HG03175 (cell line): ENCODE data around the gene SLC7A8.

ENCODE experiments used
- ATAC-seq: cut with Tn5 transposase; IDR thresholded peaks from one replicate; pipeline ENCODE4 v1.9.1; 2021; ENCODE audit warnings: mild to moderate bottlenecking, moderate library complexity; ENCODE audit not compliant: unreplicated experiment

SLC7A8 gene

DNA sequence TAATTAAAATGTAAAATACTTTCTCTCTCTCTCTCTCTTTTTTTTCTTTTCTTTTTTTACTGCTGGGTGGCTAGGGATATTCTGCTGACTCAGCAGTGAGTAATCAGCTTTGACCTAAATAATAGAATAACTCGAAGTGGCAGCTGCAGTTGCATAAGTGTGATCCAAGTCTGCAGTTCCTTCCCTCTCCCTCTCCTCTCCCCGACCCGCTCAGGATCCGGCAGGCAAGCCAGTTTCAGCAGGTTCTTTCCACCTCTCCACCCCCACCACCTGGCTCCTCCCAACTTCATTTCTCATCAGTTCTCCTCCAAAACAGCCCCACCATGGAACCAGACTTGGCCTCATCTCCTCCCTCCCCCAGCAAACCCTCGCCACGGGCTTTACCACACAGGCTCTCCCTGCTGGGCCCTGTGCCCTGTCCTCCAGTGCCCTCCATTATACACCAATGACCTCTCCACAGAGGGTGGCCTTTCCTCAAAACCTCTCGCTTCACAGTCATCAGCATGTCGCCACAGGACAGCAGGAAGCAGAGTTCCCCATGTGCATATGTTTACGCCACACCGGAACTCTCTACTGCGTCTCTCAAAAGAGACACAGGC is 22.4 kb downstream of the SLC7A8 start:
- ATAC-seq: no peak

DNA sequence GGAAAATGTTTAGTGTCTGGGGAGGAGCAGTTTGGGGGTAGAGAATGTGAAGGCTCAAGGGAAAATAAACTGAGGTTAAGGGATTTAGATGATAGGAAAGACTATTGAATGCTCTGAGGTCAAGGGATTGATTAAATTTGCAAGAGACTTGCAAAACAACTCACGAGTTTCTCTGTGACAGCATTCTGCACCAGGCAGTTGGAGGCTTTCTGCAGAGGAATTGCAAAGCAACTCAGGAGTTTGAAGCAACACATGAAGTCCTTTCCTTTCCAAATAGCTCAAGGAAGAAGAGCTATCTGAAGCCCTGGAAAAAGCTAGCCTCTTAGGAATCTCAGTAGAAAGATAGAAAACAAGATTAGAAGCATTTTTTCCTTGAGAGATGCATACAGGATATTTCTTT is 23.9 kb downstream of the SLC7A8 start:
- ATAC-seq: no peak

DNA sequence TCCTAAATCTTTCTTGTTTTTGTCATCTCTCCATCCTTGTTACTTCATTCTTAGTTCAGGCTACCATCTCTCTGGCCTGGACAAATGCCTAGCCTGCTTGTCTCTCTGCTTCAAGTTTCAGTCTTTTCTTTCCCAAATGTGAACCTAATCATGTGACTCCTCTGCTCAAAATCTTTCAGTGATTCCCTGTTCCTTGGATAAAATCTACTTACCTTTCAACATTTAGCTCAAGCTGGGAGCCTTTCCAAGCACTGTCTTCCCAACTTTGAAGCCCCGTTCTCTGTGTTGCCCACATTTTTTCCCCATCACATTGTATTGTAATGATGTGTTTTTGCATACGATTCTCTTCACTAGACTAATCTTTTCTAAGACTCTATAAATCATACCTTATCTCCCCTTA is 24.7 kb downstream of the SLC7A8 start:
- ATAC-seq: no peak

DNA sequence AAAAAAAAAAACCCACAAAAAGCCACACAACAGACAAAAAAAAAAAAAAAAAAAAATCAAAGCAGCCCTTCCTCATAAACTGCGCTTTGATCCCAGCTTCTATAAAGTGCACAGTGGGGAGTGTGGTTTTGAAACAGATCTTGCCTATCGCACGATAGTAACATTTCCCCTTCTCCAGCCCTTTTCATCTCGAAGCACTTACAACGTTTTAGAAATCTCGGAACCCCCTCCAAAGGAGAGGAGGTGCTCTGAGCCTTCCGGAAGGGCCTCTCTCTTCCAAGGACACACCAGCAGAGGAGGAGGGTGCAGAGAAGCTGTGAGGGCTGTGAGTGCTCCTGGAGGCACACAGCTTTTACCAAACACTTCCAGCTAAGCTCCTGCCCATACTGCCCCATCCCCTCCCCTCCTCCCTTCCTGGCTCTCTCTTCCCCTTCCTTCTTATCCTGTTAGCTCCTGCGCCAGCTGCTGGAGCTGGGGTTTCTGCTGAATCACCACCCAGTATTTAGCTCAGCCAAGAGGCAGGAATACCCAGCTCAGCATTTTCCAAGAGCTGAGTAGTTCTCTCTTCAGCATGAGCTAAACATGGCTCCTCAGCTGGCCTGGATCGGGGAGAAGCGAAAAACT is 28.4 kb downstream of the SLC7A8 start:
- no peak for ATAC-seq

DNA sequence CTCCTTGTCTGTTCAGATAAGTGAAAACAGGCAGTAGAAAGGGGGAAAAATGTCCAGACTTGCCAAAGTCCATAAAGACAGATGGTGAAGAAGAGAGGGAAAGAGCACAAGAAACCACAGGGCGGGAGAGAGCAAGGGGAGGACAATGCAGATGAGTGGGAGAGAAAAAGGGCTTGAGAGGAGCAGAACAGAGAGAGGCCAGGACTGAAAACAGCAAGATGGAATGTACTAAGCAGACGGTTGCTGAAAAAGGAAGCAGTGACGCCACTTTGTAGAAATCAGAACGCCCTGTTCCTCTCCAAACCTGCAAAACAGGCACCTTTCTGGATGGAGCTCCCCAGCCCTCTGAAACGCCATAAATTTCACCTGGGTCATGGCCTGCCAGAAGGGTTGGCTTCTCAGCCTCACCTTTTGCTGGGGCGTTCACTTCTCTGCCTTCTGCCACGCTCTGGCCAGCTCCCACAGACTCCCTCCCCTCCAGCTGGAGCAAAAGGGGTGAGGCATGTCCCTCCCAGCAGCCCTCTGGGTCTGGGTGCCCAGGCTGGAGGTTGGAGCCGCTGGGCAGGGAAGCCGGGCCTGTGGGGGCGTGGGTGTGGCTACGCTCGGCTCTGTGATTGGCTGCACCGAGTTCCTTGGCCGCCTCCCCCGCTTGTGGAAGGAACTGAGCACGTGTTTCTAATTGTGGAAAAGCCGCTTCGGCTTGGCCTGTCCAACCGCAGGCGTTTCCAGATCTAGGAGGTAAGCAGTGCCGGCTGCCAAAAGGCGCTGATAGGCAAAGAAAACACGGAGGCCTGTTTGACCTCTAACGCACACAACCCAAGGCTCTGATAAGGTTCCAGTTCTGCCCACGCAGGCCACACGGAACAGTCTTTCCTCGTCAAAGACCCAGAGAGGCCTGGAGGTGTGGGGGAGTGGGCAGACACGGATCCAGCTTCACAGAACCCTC is 29.3 kb downstream of the SLC7A8 start:
- ATAC-seq: no peak

DNA sequence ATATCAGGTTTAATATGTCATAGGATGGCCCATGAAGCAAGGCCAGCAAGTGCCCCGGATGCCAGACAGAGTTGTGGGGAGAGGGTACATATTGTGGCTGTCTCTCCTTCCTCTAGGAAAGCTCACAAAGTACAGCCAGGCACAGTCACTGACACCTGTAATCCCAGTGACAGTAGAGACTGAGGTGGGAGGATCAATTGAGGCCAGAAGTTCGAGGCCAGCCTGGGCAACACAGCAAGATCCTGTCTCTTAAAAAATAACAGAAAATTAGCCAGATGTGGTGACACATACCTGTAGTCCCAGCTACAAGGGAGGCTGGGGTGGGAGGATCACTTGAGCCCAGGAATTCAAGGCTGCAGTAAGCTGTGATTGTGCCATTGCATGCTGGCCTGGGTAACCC is 32.1 kb downstream of the SLC7A8 start:
- no peak for ATAC-seq

DNA sequence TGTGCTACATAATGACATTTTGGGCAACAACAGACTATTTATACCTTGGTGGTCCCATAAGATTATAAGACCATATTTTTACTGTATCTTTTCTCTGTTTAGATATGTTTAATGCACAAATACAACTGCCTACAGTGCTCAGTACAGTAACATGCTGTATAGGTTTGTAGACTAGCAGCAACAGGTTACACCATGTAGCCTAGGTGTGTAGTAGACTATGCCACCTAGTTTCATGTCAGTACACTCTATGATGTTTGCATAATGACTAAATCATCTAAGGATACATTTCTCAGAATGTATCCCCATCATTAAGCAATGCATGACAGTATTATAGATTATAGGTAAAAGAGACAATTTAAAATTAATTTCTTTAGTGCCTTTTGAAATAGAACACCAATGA is 33.7 kb downstream of the SLC7A8 start:
- no peak for ATAC-seq

DNA sequence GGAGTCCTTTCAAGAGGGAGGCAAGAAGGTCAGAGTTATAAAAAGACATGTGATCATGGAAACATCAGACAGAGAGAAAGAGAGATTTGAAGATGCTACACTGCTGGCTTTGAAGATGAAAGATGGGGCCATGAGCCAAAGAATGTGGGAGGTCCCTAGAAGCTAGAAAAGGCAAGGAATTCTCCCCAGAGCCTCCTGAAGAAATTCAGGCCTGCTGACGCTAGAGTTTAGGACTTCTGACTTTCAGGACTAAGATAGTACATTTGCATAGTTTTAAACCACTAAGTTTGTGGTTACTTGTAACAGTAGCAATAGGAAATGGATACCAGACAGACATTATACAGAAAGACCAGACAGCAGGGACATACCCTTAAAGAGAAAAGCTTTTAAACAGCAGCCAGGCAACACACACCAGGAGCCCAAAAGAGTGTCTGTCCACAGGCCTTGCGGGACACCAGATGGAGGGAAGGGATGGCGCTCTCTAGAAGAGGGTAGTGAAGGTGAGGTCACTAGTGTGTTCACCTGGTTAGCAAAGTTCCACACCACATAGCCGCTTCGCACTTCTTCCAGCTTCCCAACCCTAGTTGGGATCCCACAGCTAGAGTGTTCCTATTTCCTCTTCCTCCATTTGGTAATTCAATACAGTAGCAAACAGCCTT is 34.7 kb downstream of the SLC7A8 start:
- no peak for ATAC-seq

DNA sequence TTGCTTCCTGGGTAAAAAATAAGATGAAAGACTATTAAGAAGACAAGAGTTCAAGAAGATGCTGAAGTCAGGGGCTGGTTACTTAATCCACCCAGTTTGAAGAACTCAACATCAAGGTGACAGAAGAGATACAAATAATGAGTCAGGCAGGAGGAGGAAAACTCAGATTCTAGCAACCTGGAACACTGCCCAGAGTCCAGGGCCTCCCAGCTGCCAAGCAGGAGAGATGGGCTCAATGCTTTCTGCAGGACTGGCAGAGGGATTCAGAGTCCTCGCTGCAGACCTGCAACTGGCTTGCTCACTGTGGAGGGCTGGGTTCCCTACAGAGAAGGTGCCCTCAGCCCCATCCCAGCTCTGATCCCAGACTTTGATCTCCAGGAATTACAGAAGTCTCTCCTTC is 35.8 kb downstream of the SLC7A8 start:
- no peak for ATAC-seq

DNA sequence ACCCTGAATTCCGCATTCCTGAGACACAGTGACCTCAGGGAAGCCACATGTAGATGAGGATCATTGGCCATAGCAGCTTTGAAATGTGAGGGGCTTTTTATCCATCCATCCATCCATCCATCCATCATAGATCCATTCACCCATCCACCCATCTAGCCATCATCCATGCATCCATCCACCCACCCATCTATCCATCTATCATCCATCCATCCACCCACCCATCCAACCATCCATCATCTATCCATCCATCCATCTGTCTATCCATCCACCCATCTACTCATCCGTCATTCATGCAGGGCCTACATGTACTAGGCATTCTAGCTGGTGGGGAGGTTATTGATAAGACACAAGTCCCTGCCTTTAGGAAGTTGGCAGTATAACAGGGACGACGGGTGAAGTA is 36.5 kb downstream of the SLC7A8 start:
- ATAC-seq: no peak

DNA sequence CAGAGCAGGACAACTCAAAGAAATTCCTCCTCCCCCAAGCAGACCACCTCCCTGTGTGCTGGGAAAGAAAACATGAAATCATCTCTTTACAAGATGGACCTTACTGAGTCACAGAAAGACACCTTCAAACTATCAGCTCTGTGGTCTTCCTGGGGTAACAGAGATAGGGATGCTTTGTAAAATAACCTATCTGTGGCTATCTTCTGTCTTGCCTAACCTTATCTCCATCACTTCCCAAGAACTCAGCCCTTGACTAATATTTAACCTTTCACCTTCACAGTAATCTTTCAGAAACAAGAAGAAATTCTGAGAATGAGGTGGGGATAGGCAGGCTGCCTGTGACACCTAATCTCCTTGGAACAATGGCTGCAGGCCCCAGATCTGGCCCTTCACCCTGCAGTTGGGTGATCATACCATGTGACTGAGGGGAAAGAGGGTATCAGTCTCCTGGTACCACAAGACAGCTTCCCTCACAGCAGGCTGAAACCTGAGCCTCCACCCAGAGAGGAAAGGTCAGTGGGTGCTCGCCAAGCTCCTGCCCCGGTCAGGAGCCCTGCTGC is 37.0 kb downstream of the SLC7A8 start:
- ATAC-seq: no peak

DNA sequence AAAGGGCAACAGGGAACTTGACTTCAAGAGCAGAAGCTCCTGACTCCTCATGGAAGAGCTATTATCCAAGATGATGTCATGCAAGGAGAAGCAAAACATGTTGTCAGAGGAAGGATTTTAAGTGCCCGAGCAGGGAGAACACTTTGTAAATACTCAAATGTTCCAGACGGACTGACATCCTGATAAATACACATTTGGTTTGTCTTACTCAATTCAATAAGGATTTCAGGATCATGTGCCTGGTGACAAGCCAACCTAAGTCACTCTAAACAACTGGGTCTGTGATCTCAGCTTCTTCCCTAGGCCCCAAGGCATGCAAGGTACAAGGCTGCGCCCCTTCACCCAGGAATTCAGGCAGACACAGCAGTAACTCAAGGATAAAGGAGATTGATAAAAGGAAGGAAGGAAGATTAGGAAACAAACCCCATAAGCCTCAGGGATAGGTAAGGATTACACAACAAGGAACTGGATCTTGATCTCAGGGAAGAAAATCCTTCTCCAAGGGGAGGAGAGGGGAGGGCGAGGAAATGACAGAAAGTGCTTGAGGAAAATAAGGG is 37.6 kb downstream of the SLC7A8 start:
- ATAC-seq: no peak

DNA sequence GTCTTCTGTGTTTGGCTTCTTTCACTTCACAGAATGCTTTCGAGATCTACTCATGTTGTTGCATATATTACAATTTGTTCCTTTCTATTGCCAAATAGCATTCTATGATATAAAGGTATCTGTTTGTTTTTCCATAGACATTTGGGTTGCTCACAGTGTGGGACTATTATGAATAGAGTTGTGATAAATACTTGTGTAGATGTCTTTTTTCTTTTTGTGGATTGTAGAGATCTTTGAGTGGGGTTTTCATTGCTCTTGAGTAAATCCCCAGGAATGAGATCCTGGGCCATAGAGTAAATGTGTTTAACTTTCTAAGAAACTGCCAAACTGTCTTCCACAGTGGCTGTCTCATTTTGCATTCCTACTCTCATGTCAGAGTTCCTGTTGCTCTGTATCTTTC is 39.5 kb downstream of the SLC7A8 start:
- no peak for ATAC-seq

DNA sequence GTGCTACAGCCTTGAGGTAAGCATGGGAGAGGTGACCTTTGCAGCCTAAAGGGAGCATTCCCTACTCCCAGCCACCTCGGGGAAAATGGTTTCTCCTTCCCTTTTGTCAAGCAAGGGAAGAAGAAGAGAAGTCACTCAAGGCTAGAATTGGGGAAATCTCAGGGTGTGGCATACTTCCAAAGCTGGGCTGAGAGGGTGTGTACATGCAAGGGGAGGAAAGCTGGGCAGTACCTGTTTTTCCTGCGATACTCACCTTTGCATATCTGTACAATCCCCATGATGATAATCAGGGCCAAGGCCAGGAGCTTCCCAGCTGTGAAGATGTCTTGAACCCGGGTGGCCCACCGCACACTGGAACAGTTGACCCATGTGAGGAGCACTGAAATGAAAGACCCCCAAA is 40.6 kb downstream of the SLC7A8 start:
- no peak for ATAC-seq

DNA sequence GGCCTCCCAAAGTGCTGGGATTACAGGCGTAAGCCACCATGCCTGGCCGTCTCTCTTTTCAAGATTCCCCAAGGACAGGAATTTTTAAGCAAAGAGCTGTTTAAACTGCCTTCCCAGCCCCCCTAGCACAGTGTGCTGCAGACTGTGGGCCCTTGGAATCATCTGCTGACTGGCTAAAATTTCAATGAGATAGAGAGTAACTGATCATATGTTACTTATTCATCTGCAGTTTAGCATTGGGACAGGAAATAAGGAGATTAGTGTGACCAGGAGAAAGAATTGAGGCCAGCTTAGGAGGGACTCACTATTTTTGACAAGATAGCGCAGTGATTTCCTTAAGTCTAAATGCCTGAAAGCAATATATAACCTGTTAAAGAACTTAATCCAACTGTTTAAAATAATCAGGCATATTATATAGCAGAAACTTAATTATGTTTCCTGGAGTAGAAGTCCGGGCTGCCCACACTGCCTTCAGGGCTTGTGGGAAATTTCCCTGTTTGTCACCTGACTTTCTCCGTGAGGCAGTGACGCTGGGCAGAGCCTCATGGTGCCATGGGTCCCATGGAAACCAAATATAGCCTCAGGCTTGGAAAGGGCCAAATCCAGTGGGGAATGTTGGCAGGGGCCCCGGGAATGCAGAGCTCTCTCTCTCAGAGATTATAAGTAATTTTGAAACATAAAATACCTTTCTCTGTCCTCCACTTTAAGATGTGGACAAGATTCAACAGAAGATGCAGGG is 41.6 kb downstream of the SLC7A8 start:
- no peak for ATAC-seq

DNA sequence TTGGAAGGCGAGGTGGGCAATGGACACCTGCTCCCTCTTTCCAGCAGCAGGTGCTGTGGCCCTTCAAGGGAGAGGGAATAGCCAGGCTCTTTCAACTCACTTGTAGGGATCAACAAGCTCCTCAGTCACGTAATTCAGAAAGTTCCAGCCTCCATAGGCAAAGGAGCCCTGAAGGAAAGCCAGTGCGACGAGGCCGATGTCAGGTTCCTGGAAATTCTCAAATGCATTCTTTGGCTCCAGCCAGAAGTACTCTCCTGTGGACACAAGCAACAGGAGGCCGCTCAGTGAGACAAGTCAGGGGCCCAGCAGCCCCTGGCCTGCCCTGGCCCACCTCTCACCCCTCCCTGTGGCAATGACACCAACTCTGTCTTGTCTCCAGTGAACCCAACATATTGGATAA is 43.1 kb downstream of the SLC7A8 start:
- ATAC-seq: no peak

DNA sequence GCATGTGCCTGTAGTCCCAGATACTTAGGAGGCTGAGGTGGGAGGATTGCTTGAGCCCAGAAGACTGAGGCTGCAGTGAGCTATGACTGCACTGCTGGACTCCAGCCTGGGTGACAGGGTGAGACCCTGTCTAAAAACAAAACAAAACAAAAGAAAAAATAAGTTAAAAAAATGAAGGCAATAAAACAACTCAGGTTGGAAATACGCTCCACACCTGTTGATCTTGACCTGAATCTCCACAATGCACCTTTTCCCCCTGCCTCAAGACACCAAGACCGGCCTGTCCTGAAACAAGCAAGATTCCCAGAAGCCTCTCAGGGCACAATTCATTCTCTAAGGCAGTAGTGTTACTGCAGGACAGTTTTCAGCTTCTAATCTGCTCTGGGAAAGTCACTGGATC is 43.6 kb downstream of the SLC7A8 start:
- ATAC-seq: no peak

DNA sequence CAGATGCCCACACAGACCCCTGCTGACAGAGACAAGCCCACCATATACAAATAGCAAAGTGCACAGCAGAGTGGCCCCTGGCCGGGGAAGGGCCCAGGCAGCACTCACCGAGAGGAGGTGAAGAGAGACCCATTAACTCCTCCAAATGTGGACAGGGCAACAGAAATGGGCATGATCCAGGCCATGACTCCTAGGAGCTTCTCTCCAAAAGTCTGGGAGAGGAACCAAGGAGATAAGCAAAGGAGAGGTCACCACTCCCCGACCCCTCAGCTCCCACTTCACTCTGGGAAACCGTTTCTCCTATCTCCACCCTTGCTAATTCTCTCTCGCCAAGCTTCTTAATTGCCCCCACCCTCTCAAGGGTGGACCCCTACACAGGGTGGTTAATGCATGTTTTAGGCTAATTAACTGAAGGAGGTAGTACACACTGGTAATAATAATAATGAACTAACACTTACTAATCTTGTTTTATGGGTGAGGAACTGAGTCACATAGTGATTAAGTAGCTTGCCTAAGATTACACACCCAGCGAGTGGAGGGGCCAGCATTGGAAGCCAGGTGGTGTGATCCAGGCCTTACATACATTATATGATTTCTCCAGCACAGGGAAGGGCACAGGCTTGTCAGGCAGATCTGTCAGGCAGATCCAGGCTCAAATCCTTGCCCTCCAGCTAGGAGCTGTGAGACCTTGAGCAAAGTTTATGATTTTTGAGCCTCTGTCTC is 45.5 kb downstream of the SLC7A8 start:
- ATAC-seq: no peak

DNA sequence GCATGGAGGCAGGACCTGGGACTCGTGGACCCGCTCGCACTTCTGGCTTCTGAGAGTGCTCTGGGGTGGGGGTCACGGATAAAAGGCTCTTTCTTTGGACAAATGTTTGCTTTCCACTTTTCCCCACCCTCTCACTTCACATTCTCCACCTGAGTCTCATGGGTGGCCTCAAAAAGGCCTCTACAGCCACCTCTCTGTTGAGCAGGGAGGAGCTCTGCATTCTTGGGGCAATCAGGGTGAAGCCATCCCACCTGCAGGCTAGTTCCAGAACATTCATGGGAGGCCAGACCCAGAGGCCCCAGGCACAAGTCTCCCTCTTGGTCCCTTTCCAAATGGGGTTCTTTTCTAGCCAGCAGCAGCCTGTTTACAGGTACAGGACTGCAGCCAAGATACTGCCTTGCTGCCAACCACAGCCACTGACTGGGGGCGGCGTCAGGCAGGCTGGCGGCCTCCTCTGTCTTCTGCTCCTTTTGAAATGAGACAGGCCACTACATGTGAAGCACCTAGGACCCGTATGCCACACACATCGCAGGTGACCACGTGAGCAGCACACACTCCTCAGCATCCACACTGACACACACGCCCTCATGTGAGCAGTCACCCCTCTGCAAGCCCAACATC is 46.2 kb downstream of the SLC7A8 start:
- no peak for ATAC-seq
